Loucy (cell line): Measurements from ENCODE around the gene SLC26A9.

Experiments used
- H2AFZ ChIP-seq: fragments of 200-600 bp; sonication (generic); 2 replicates; pipeline ENCODE4 v1.6.0; 2016; ENCODE audit warnings: antibody characterized with exemption, mild to moderate bottlenecking, low read length, moderate library complexity
- H3F3A ChIP-seq: fragments of 200-600 bp; 2 replicates; pipeline ENCODE4 v1.6.0; 2016; ENCODE audit warnings: antibody characterized with exemption, low read depth, mild to moderate bottlenecking
- H3K27me3 ChIP-seq: fragments of 200-600 bp; sonication (generic); 2 replicates; pipeline ENCODE4 v1.6.1; 2014; ENCODE audit warnings: low read length, mild to moderate bottlenecking; ENCODE audit not compliant: insufficient read depth, poor library complexity, severe bottlenecking
- H3K36me3 ChIP-seq: fragments of 200-600 bp; sonication (generic); 2 replicates; pipeline ENCODE4 v1.6.1; 2016; ENCODE audit warnings: low read length; ENCODE audit not compliant: insufficient read depth
- H3K4me1 ChIP-seq: fragments of 200-600 bp; sonication (generic); 2 replicates; pipeline ENCODE4 v1.5.1; 2014; ENCODE audit warnings: low read length, mild to moderate bottlenecking; ENCODE audit not compliant: insufficient read depth, poor library complexity, severe bottlenecking
- H3K4me2 ChIP-seq: fragments of 200-600 bp; sonication (generic); 2 replicates; pipeline ENCODE4 v1.6.0; 2014; ENCODE audit warnings: antibody characterized with exemption, low read length, low read depth, mild to moderate bottlenecking; ENCODE audit not compliant: poor library complexity, severe bottlenecking
- H3K4me3 ChIP-seq: fragments of 200-600 bp; sonication (generic); 2 replicates; pipeline ENCODE4 v1.5.1; 2014; ENCODE audit warnings: low read length, mild to moderate bottlenecking, mixed read lengths; ENCODE audit not compliant: poor library complexity, severe bottlenecking
- H3K79me2 ChIP-seq: fragments of 200-600 bp; sonication (generic); 2 replicates; pipeline ENCODE4 v1.6.1; 2014; ENCODE audit warnings: low read length; ENCODE audit not compliant: insufficient read depth
- H3K9ac ChIP-seq: fragments of 200-600 bp; sonication (generic); 2 replicates; pipeline ENCODE4 v1.6.0; 2014; ENCODE audit warnings: mild to moderate bottlenecking, low read depth, low read length, moderate library complexity; ENCODE audit not compliant: poor library complexity, severe bottlenecking
- H3K9me2 ChIP-seq: fragments of 200-600 bp; sonication (generic); replicated peaks from 2 replicates; pipeline ENCODE4 v1.6.1; 2016; ENCODE audit warnings: low read depth, low read length, mixed read lengths
- H3K9me3 ChIP-seq: fragments of 200-600 bp; sonication (generic); 2 replicates; pipeline ENCODE4 v1.6.1; 2014; ENCODE audit warnings: mild to moderate bottlenecking, antibody characterized with exemption, low read length, low read depth; ENCODE audit not compliant: insufficient read depth
- H4K20me1 ChIP-seq: fragments of 200-600 bp; sonication (generic); 2 replicates; pipeline ENCODE4 v1.6.0; 2014; ENCODE audit warnings: antibody characterized with exemption, low read length, mild to moderate bottlenecking; ENCODE audit not compliant: insufficient read depth, poor library complexity, severe bottlenecking
- EZH2phosphoT487 ChIP-seq: fragments of 200-600 bp; IDR thresholded peaks from 2 replicates; pipeline ENCODE4 v1.6.1; 2018; ENCODE audit warnings: antibody characterized with exemption, mild to moderate bottlenecking, moderate library complexity, borderline replicate concordance
- TF ChIP-seq, protein P1 (sequence below): fragments of 200-600 bp; sonication (generic); conservative IDR thresholded peaks from 2 replicates; pipeline ENCODE4 v1.5.1; 2014; ENCODE audit warnings: mild to moderate bottlenecking, antibody characterized with exemption, low read length

SLC26A9 gene

DNA sequence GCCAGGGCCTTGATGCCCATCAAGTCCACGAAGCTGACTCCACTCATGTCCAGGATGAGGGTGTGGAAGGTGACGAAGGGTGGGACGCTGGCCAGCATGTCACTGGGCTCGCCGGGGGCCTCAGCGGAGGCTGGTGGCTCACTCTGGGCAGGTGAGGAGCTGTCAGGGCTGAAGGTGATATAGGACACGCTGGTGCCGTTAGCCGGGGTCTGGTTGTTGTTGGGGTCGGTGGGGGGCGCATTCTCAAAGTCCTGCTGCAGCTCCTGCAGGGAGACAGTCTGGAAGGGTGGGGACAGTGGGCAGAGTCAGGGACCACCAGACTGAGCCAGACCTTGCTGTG lies 21.7 kb downstream of the SLC26A9 start:
- Histone ChIP-seq H3K27me3 (no peaks in the 10 kb centered on the region), H3K4me3 (no peak overlapping the region), H2AFZ (no peak overlapping the region), H3K9me2 (no peaks in the 10 kb centered on the region), H3K4me2 (no peak overlapping the region), H3K9me3 (no peaks in the 10 kb centered on the region), H3K4me1 (no peaks in the 10 kb centered on the region), H3K36me3 (no peaks in the 10 kb centered on the region), H4K20me1 (no peaks in the 10 kb centered on the region), H3K79me2 (no peaks in the 10 kb centered on the region), H3F3A (no peaks in the 10 kb centered on the region), H3K9ac (no peak overlapping the region)
- TF ChIP-seq, protein P1, sequence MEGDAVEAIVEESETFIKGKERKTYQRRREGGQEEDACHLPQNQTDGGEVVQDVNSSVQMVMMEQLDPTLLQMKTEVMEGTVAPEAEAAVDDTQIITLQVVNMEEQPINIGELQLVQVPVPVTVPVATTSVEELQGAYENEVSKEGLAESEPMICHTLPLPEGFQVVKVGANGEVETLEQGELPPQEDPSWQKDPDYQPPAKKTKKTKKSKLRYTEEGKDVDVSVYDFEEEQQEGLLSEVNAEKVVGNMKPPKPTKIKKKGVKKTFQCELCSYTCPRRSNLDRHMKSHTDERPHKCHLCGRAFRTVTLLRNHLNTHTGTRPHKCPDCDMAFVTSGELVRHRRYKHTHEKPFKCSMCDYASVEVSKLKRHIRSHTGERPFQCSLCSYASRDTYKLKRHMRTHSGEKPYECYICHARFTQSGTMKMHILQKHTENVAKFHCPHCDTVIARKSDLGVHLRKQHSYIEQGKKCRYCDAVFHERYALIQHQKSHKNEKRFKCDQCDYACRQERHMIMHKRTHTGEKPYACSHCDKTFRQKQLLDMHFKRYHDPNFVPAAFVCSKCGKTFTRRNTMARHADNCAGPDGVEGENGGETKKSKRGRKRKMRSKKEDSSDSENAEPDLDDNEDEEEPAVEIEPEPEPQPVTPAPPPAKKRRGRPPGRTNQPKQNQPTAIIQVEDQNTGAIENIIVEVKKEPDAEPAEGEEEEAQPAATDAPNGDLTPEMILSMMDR = no peak
- TF ChIP-seq EZH2phosphoT487 = no peak

DNA sequence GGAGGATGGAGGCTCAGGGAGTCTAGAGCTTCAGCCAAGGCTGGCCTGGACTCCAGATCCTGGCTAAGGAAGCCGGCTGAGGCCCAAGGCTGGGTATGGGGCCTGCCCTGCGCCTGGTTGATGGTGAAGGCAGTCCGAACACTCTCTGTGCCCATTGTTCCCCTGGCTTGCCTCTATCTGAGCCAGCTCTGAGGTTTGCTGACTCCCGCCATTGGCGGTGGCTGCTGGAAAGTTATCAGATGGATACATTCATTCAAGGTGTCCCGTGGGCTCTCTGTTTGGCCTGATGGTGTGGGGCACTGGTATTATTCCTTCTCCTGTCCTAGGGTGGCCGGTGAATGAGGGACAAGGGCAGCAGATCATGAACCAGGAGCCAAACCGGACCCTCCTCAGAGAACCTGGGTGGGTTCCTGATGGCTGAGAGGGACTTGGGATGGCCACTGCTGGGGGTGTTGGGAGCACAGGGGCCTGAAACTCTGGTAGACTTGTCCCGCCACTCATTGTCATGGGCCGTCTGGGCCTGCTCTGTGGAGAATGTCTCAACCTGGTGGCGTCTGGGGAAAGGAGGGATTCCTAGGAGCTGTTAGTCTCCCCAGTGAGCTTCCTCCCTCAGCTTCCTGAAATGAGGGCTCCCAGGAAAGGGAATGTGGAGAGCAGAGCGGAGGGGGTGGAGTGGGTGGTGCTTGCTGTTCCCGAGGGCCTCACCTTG lies 22.2 kb downstream of the SLC26A9 start:
- TF ChIP-seq, protein P1 = no peak
- TF ChIP-seq EZH2phosphoT487 = no peak
- no peak overlapping the region for H3K4me2 ChIP-seq

DNA sequence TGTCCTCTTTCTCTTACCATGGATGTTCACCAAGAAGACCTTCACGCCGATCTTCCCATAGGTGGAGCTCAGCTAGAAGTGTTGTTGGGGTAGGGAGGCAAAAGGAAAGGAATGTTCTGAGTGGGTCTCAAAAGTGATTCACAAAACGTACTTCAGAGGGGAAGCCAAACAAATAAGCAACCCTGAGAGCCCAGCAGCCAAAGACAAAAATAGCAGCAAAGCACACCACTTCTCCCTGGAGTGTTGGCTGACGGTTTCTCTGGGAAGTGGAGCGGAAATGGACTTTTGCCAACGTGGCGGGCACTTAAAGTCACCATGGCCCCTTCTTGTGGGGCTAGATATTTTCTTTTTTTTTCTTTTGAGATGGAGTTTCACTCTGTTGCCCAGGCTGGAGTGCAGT lies 23.1 kb downstream of the SLC26A9 start:
- no peaks in the 10 kb centered on the region for H4K20me1 ChIP-seq
- no peaks in the 10 kb centered on the region for H3K79me2 ChIP-seq
- H3F3A ChIP-seq = no peaks in the 10 kb centered on the region
- no peaks in the 10 kb centered on the region for H3K27me3 ChIP-seq
- H3K4me3 ChIP-seq = no peak overlapping the region
- no peak overlapping the region for H3K9ac ChIP-seq
- H3K9me3 ChIP-seq = no peaks in the 10 kb centered on the region
- no peak overlapping the region for H2AFZ ChIP-seq
- TF ChIP-seq EZH2phosphoT487 = no peak
- TF ChIP-seq, protein P1 = no peak
- no peaks in the 10 kb centered on the region for H3K9me2 ChIP-seq
- no peaks in the 10 kb centered on the region for H3K36me3 ChIP-seq
- H3K4me1 ChIP-seq = peaks cover 6% of the 10 kb centered on the region
- no peak overlapping the region for H3K4me2 ChIP-seq

More for the DNA sequence above, 22.2 kb downstream of the SLC26A9 start:
- H3K36me3 ChIP-seq = no peaks in the 10 kb centered on the region
- no peaks in the 10 kb centered on the region for H3K27me3 ChIP-seq
- no peak overlapping the region for H2AFZ ChIP-seq
- no peaks in the 10 kb centered on the region for H3K4me1 ChIP-seq
- H3F3A ChIP-seq = no peaks in the 10 kb centered on the region
- no peaks in the 10 kb centered on the region for H3K9me2 ChIP-seq
- H3K9me3 ChIP-seq = no peaks in the 10 kb centered on the region
- no peak overlapping the region for H3K4me3 ChIP-seq
- no peaks in the 10 kb centered on the region for H4K20me1 ChIP-seq
- H3K9ac ChIP-seq = no peak overlapping the region
- H3K79me2 ChIP-seq = no peaks in the 10 kb centered on the region
